Endothelial cell of umbilical vein (primary cell): ENCODE measurements around the gene RBM20. TPM values are rescaled to one million over a fixed set of nuclear protein-coding genes. Genes with fewer than 3 reads are reported as not detected.

Source experiments
- BruUV-seq: library from RNA; stranded (reverse); fragments of 400-500 nt; replicated peaks from 2 replicates; lab custom pipeline; 2021; lab: Mats Ljungman, UMichigan
- CTCF ChIA-PET: fragments of 300-600, 350-600 bp; sonication (Branson Sonifier 250); formaldehyde crosslinking; loops from one replicate; lab custom pipeline; 2021; ENCODE audit warnings: antibody characterized with exemption, inconsistent platforms; lab: Charles Lee
- POLR2A ChIA-PET: fragments of 300-600, 350-600 bp; sonication (Branson Sonifier 250); formaldehyde crosslinking; loops from one replicate; lab custom pipeline; 2021; ENCODE audit warnings: antibody characterized with exemption, inconsistent platforms; lab: Charles Lee
- DNase-seq: peaks from one replicate; pipeline ENCODE4 v3.0.0-alpha.2; 2011; ENCODE audit warnings: low read depth, low spot score
- FAIRE-seq: peaks from 2 replicates; lab custom pipeline; 2011; peaks lifted over from hg19 to GRCh38; lab: Jason Lieb, UNC
- H2AFZ ChIP-seq: 2 replicates; pipeline ENCODE4 v1.6.0; 2012; ENCODE audit warnings: low read depth, low read length, control low read depth, inconsistent platforms
- H3K27ac ChIP-seq: 2 replicates; pipeline ENCODE4 v1.5.1; 2011; ENCODE audit warnings: low read depth, mild to moderate bottlenecking, control low read depth, low read length, moderate library complexity; ENCODE audit not compliant: insufficient read depth
- H3K27me3 ChIP-seq, 2 experiments: 2 replicates each; pipeline versions ENCODE4 v1.6.0 to v1.6.1; 2011; ENCODE audit warnings: low read length in 2 of 2, mixed read lengths in 1 of 2; ENCODE audit not compliant: control insufficient read depth in 2 of 2, insufficient read depth in 2 of 2
- H3K36me3 ChIP-seq, 2 experiments: 2 replicates in 1 of 2; 3 replicates in 1 of 2; pipeline ENCODE4 v1.5.1; 2011; ENCODE audit warnings: low read length in 2 of 2, mild to moderate bottlenecking in 1 of 2, moderate library complexity in 1 of 2; ENCODE audit not compliant: control insufficient read depth in 2 of 2, insufficient read depth in 2 of 2; ENCODE audit errors: extremely low read depth in 1 of 2
- H3K4me1 ChIP-seq: 3 replicates; pipeline ENCODE4 v1.5.1; 2011; ENCODE audit warnings: mild to moderate bottlenecking, low read length; ENCODE audit not compliant: control insufficient read depth, insufficient read depth; ENCODE audit errors: extremely low read depth
- H3K4me2 ChIP-seq: 2 replicates; pipeline ENCODE4 v1.6.1; 2011; ENCODE audit warnings: low read length, control low read depth, mixed read lengths; ENCODE audit not compliant: insufficient read depth
- H3K4me3 ChIP-seq, 3 experiments: fragments of 200-600 bp in 1 of 3; sonication (generic), shearing (Covaris generic) in 1 of 3; replicated peaks in 1 of 3; 2 replicates each; pipeline ENCODE4 v1.5.1; 2011 to 2016; ENCODE audit warnings: control low read depth in 3 of 3, low read length in 3 of 3, mild to moderate bottlenecking in 2 of 3, inconsistent platforms in 1 of 3, low read depth in 1 of 3, moderate library complexity in 1 of 3; ENCODE audit not compliant: insufficient read depth in 1 of 3
- H3K79me2 ChIP-seq: 2 replicates; pipeline ENCODE4 v1.6.0; 2012; ENCODE audit warnings: low read length, inconsistent platforms; ENCODE audit not compliant: control insufficient read depth, insufficient read depth
- H3K9ac ChIP-seq: replicated peaks from 2 replicates; pipeline ENCODE3; 2011; ENCODE audit warnings: low read length, control low read depth; ENCODE audit not compliant: insufficient read depth; ENCODE audit errors: extremely low read depth
- H3K9me1 ChIP-seq: replicated peaks from 3 replicates; pipeline ENCODE4 v1.6.0; 2011; ENCODE audit warnings: mild to moderate bottlenecking, low read length; ENCODE audit not compliant: control insufficient read depth, insufficient read depth; ENCODE audit errors: extremely low read depth
- H3K9me3 ChIP-seq: replicated peaks from 2 replicates; pipeline ENCODE4 v1.5.1; 2012; ENCODE audit warnings: low read length, inconsistent platforms; ENCODE audit not compliant: control insufficient read depth, insufficient read depth
- H4K20me1 ChIP-seq: replicated peaks from 2 replicates; pipeline ENCODE3; 2011; ENCODE audit warnings: mild to moderate bottlenecking, low read length; ENCODE audit not compliant: control insufficient read depth, insufficient read depth; ENCODE audit errors: extremely low read depth
- EZH2 ChIP-seq: IDR thresholded peaks from 2 replicates; pipeline ENCODE4 v1.6.1; 2012; ENCODE audit warnings: borderline replicate concordance, low read depth, mild to moderate bottlenecking, moderate library complexity, low read length, inconsistent platforms; ENCODE audit not compliant: severe bottlenecking
- FOS ChIP-seq: IDR thresholded peaks from 2 replicates; pipeline ENCODE4 v1.6.1; 2011; ENCODE audit warnings: mild to moderate bottlenecking, low read length, moderate library complexity, borderline replicate concordance; ENCODE audit not compliant: insufficient read depth
- GATA2 ChIP-seq: IDR thresholded peaks from 2 replicates; pipeline ENCODE4 v1.7.0; 2011; ENCODE audit warnings: low read depth, mild to moderate bottlenecking, moderate library complexity, mixed read lengths, low read length; ENCODE audit not compliant: insufficient read length, insufficient read depth
- JUN ChIP-seq: IDR thresholded peaks from 2 replicates; pipeline ENCODE4 v1.6.1; 2011; ENCODE audit warnings: borderline replicate concordance, low read depth; ENCODE audit not compliant: insufficient read length, insufficient read depth
- MYC ChIP-seq: IDR thresholded peaks from one replicate; pipeline ENCODE4 v1.6.1; 2011; ENCODE audit warnings: mild to moderate bottlenecking, low read depth, low read length
- POLR2A ChIP-seq: IDR thresholded peaks from 2 replicates; pipeline ENCODE4 v1.6.1; 2012; ENCODE audit warnings: low read depth, mild to moderate bottlenecking, control low read depth, low read length
- POLR2AphosphoS5 ChIP-seq: IDR thresholded peaks from 2 replicates; pipeline ENCODE4 v1.6.1; 2012; ENCODE audit warnings: low read depth, mild to moderate bottlenecking, control low read depth, low read length, moderate library complexity; ENCODE audit not compliant: insufficient read depth
- dilution Hi-C: fragments of 300-500 bp; cut with MboI; formaldehyde crosslinking; loops from one replicate; pipeline ENCODE4 v1.15.0; 2019; ENCODE audit warnings: low sequenced_read_pairs; ENCODE audit not compliant: extremely low pct_ligation_motif_present
- intact Hi-C: fragments of 100-400 bp; cut with micrococcal nuclease; formaldehyde crosslinking; loops from one replicate; pipeline ENCODE4 v1.10.0; 2022
- polyA plus RNA-seq, 4 experiments: library from polyadenylated mRNA; depleted of rRNA in 3 of 4; stranded (reverse) in 3 of 4; unstranded in 1 of 4; fragments of >200 nt; gene quantifications; 2 replicates each; pipeline versions ENCODE4 v1.2.1 to v1.2.3, GENCODE V29; 2011 to 2012; ENCODE audit warnings: missing spikeins in 1 of 4
- total RNA-seq: library from RNA; stranded (reverse); gene quantifications from 2 replicates; pipeline ENCODE4 v1.2.3, GENCODE V29; 2021
- TF ChIP-seq, protein P1 (sequence below): IDR thresholded peaks from 2 replicates; pipeline ENCODE4 v1.6.1; 2011; ENCODE audit not compliant: insufficient read depth, insufficient read length
- TF ChIP-seq, protein P2 (sequence below), 2 donors: IDR thresholded peaks; 1 replicate in 1 of 2; 2 replicates in 1 of 2; pipeline ENCODE4 v1.5.1; 2011; ENCODE audit warnings: low read length in 2 of 2, mild to moderate bottlenecking in 2 of 2, moderate library complexity in 2 of 2, control low read depth in 1 of 2, inconsistent platforms in 1 of 2, low read depth in 1 of 2; ENCODE audit not compliant: insufficient read depth in 1 of 2; ENCODE audit errors: extremely low read depth in 1 of 2

Gene RBM20
- total and polyA plus RNA-seq, 2 donors (not counting 3 experiments of a cell fraction or from before 2014, with no cell fraction given) = 0.04 TPM; not detected in 1

DNA sequence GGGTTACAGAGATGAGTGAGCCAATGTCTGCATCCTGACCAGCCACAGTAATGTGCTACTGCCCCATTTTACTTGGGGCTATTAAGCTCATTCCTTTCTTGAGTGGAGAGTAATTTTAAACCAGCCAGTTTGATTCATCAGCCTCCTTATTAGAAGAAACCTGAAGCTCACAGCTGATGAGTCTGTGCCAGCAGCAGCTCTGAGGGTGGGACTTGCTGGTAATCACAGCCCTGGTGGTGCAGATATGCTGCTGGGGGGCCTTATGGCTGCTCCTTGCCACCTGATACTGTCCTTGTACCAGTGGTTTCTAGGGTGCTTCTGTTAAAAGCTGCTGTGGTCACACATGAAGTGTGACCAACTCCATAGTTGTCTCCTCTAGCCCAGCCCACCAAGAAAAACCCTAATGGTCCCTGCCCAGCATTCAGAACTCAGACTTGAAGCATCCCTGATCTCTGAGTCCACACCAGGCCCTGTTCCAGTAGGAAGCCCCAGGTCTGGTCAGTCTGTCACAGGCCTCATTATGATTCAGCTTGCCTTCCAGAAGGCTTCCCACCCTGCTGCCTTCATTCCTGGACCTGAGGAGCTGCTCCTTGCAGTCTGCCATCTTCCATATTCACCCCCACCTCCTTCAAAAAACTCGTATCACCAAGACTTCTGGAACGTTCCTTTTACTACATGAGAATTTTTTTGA lies 28.9 kb upstream of the RBM20 start:
- Histone ChIP-seq H3K9me1 (no peaks in the 10 kb centered on the region), H3K9me3 (no peaks in the 10 kb centered on the region), H3K4me2 (no peak overlapping the region), H3K27ac (no peak overlapping the region), H2AFZ (no peak overlapping the region), H4K20me1 (no peaks in the 10 kb centered on the region), H3K9ac (no peak overlapping the region), H3K27me3 (peaks cover 6 to 12% of the 10 kb centered on the region in 2 experiments), H3K4me3 (no peak overlapping the region), H3K4me1 (no peaks in the 10 kb centered on the region), H3K36me3 (no peaks in the 10 kb centered on the region), H3K79me2 (no peaks in the 10 kb centered on the region)
- dilution Hi-C loops = no loop called here
- no peak for DNase-seq
- POLR2A ChIA-PET = no interaction called here
- CTCF ChIA-PET = interaction anchor here (1.2 to 4.2 kb wide), 3 partner anchors 15 to 1522 kb away, joined by 5 to 22 read pairs (median 5); no protein-coding TSS in a partner anchor
- intact Hi-C loops = no loop called here
- no TSS peak for BruUV-seq
- TF ChIP-seq FOS (no peak), POLR2A (no peak), JUN (no peak), GATA2 (no peak), POLR2AphosphoS5 (no peak), EZH2 (no peak), MYC (no peak)
- TF ChIP-seq, protein P1, sequence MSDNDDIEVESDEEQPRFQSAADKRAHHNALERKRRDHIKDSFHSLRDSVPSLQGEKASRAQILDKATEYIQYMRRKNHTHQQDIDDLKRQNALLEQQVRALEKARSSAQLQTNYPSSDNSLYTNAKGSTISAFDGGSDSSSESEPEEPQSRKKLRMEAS = no peak
- TF ChIP-seq, protein P2, sequence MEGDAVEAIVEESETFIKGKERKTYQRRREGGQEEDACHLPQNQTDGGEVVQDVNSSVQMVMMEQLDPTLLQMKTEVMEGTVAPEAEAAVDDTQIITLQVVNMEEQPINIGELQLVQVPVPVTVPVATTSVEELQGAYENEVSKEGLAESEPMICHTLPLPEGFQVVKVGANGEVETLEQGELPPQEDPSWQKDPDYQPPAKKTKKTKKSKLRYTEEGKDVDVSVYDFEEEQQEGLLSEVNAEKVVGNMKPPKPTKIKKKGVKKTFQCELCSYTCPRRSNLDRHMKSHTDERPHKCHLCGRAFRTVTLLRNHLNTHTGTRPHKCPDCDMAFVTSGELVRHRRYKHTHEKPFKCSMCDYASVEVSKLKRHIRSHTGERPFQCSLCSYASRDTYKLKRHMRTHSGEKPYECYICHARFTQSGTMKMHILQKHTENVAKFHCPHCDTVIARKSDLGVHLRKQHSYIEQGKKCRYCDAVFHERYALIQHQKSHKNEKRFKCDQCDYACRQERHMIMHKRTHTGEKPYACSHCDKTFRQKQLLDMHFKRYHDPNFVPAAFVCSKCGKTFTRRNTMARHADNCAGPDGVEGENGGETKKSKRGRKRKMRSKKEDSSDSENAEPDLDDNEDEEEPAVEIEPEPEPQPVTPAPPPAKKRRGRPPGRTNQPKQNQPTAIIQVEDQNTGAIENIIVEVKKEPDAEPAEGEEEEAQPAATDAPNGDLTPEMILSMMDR (IDR thresholded peaks at IDR 0.05; ENCODE audit: extremely low read depth in 1 of 2, insufficient read depth in 1 of 2, low read depth in 1 of 2, low read length in 2 of 2) = no peak
- FAIRE-seq = no peak
